ENCODE data around the gene HTR3D. TPM values are rescaled to one million over a fixed set of nuclear protein-coding genes. Genes with fewer than 3 reads are reported as not detected.

HTR3D gene
- total RNA-seq, 1 experiment from 2014 or later: not detected

GRCh38 chr3:183991403-183991802, 40.1 kb upstream of the HTR3D start:
- Histone ChIP-seq H2AFZ (ENCODE audit: low read depth, low read length, poor library complexity, severe bottlenecking) (no peak overlapping the region), H3K9me2 (ENCODE audit: insufficient read depth) (no peaks in the 10 kb centered on the region; the same call in 1 of the 2 replicates), H3K9ac (ENCODE audit: low read length) (no peak overlapping the region), H4K20me1 (ENCODE audit: insufficient read depth) (no peaks in the 10 kb centered on the region), H3K4me1 (ENCODE audit: control insufficient read depth in 1 of 2, insufficient read depth in 2 of 2, low read length in 2 of 2) (no peaks in the 10 kb centered on the region), H3K36me3 (ENCODE audit: control insufficient read depth in 1 of 2, insufficient read depth in 2 of 2, low read length in 2 of 2) (0 out of 4 replicates have a peak, but pooled peaks cover 2 to 4% of the 10 kb centered on the region in 2 experiments), H3K9me3 (ENCODE audit: control insufficient read depth in 1 of 2, insufficient read depth in 1 of 2, low read depth in 1 of 2, low read length in 2 of 2) (no peaks in the 10 kb centered on the region), H3K79me2 (ENCODE audit: insufficient read depth, low read length) (no peaks in the 10 kb centered on the region), H3K4me2 (ENCODE audit: low read length) (no peak overlapping the region), H3K4me3 (replicated peaks in 1 of 2; ENCODE audit: low read depth in 1 of 2, low read length in 2 of 2) (no peak overlapping the region), H3K27me3 (ENCODE audit: insufficient read depth, low read length) (no peaks in the 10 kb centered on the region), H3K27ac (ENCODE audit: low read depth, low read length) (no peak overlapping the region)
- DNase-seq (ENCODE audit: low read depth, low spot score) (no peak), ATAC-seq (no peak)
- no TSS peak for BruUV-seq (replicated peaks)
- ChIA-PET CTCF (no interaction called here), RAD21 (ENCODE audit: low non-redundant PET in 1 of 2, low total read pairs in 2 of 2, uncharacterized antibody in 2 of 2, unreplicated experiment in 2 of 2) (no interaction called here), POLR2A (no interaction called here)
- intact Hi-C loops (cut with micrococcal nuclease): no loop called here
- TF ChIP-seq POLR2AphosphoS5 (IDR thresholded peaks at IDR 0.05; ENCODE audit: low read depth, low read length): no peak
- TF ChIP-seq JUND (IDR thresholded peaks at IDR 0.05): no peak

- RAD21 ChIA-PET (ENCODE audit: low non-redundant PET in 1 of 2, low total read pairs in 2 of 2, uncharacterized antibody in 2 of 2, unreplicated experiment in 2 of 2): no interaction called here
- no peak for DNase-seq (ENCODE audit: low read depth, low spot score)
- no peak overlapping the region for H3K4me3 ChIP-seq (replicated peaks in 1 of 2; ENCODE audit: low read depth in 1 of 2, low read length in 2 of 2)
- no peaks in the 10 kb centered on the region for H3K9me3 ChIP-seq (ENCODE audit: control insufficient read depth in 1 of 2, insufficient read depth in 1 of 2, low read depth in 1 of 2, low read length in 2 of 2)
- intact Hi-C loops (cut with micrococcal nuclease): no loop called here
- H4K20me1 ChIP-seq (ENCODE audit: insufficient read depth): no peaks in the 10 kb centered on the region
- H3K9ac ChIP-seq (ENCODE audit: low read length): no peak overlapping the region
- POLR2A ChIA-PET: no interaction called here
- peaks cover 15 to 21% of the 10 kb centered on the region in 2 experiments for H3K4me1 ChIP-seq (ENCODE audit: control insufficient read depth in 1 of 2, insufficient read depth in 2 of 2, low read length in 2 of 2)
- H3K27ac ChIP-seq (ENCODE audit: low read depth, low read length): no peak overlapping the region
- H2AFZ ChIP-seq (ENCODE audit: low read depth, low read length, poor library complexity, severe bottlenecking): no peak overlapping the region
- no TSS peak for BruUV-seq (replicated peaks)
- H3K4me2 ChIP-seq (ENCODE audit: low read length): no peak overlapping the region
- TF ChIP-seq MAX (IDR thresholded peaks at IDR 0.05): no peak
- TF ChIP-seq SP1 (IDR thresholded peaks at IDR 0.05; ENCODE audit: low read depth): no peak
- no peak for TF ChIP-seq EZH2 (IDR thresholded peaks at IDR 0.05)
- no peaks in the 10 kb centered on the region for H3K79me2 ChIP-seq (ENCODE audit: insufficient read depth, low read length)
- ATAC-seq: no peak
- no peaks in the 10 kb centered on the region for H3K27me3 ChIP-seq (ENCODE audit: insufficient read depth, low read length)
- CTCF ChIA-PET: no interaction called here
- H3K9me2 ChIP-seq (ENCODE audit: insufficient read depth): no peaks in the 10 kb centered on the region
- H3K36me3 ChIP-seq (ENCODE audit: control insufficient read depth in 1 of 2, insufficient read depth in 2 of 2, low read length in 2 of 2): 0 out of 4 replicates have a peak, but pooled peaks cover 0 to 2% of the 10 kb centered on the region in 2 experiments
Measured at GRCh38 chr3:184001761-184002160, 29.8 kb upstream of the HTR3D start.

Data from HCT116 (cell line).